Activated B cell treated with CpG ODN at 0.5 μM for 24 hours (primary cell): ENCODE measurements around the gene PPP2R3C. TPM values are rescaled to one million over a fixed set of nuclear protein-coding genes. Genes with fewer than 3 reads are reported as not detected.
"Not testable (repeated sequence)": the region's sequence is repeated elsewhere in the genome, so short reads cannot be mapped to it uniquely, and the experiment has no call there.

Source experiments
- ATAC-seq: fragments of 200-7000 bp; cut with Tn5 transposase; one replicate; pipeline ENCODE4 v1.10.0; 2021; ENCODE audit warnings: low read depth, mild to moderate bottlenecking, moderate library complexity
- CTCF ChIA-PET: fragments of 350-600 bp; sonication (Branson Sonifier 250); formaldehyde crosslinking; loops from one replicate; lab custom pipeline; 2021; ENCODE audit warnings: antibody characterized with exemption; lab: Charles Lee
- POLR2A ChIA-PET: fragments of 350-600 bp; sonication (Branson Sonifier 250); formaldehyde crosslinking; loops from one replicate; lab custom pipeline; 2021; ENCODE audit warnings: antibody characterized with exemption; lab: Charles Lee
- DNase-seq: peaks from one replicate; pipeline ENCODE4 v3.0.0; 2022
- H3K27ac Mint-ChIP-seq: one replicate; pipeline ENCODE4 v1.8.0; 2020; ENCODE audit warnings: mixed read lengths
- H3K27me3 Mint-ChIP-seq: one replicate; pipeline ENCODE4 v1.8.0; 2021; ENCODE audit warnings: mixed read lengths
- H3K36me3 Mint-ChIP-seq: one replicate; pipeline ENCODE4 v1.8.0; 2021; ENCODE audit warnings: low read depth, mixed read lengths
- H3K4me1 Mint-ChIP-seq: one replicate; pipeline ENCODE4 v1.8.0; 2021; ENCODE audit warnings: mixed read lengths
- H3K4me3 Mint-ChIP-seq: one replicate; pipeline ENCODE4 v1.8.0; 2020; ENCODE audit warnings: mild to moderate bottlenecking, mixed read lengths
- H3K9me3 Mint-ChIP-seq: one replicate; pipeline ENCODE4 v1.8.0; 2020; ENCODE audit warnings: mixed read lengths
- intact Hi-C: fragments of 100-400 bp; cut with micrococcal nuclease; formaldehyde crosslinking; loops from one replicate; pipeline ENCODE4 v1.15.1; 2024
- total RNA-seq: library from RNA; stranded (reverse); gene quantifications from 2 replicates; pipeline ENCODE4 v1.2.3, GENCODE V29; 2022
- TF ChIP-seq, protein P1 (sequence below): fragments of 200-600 bp; IDR thresholded peaks from one replicate; pipeline ENCODE4 v1.8.0; 2022; ENCODE audit warnings: antibody characterized with exemption, mild to moderate bottlenecking

Gene PPP2R3C
- total RNA-seq, 1 donor from 2014 or later, result 48.9 TPM

- DNase-seq (no peak), ATAC-seq (no peak)
- H3K27me3 Mint-ChIP-seq, result no peaks in the 10 kb centered on the region
- ChIA-PET POLR2A (interaction anchor here (0.6 to 1.8 kb wide), 2 partner anchors 18 to 245 kb away, joined by 3 to 8 read pairs; partner anchors contain the start of gene NFKBIA), CTCF (interaction anchor here (0.9 kb wide), 1 partner anchor 16 kb away, joined by 3 read pairs; no protein-coding TSS in a partner anchor)
- intact Hi-C loops, result no loop called here
- H3K4me3 Mint-ChIP-seq, result no peak overlapping the region
- H3K4me1 Mint-ChIP-seq, result peaks cover 31% of the 10 kb centered on the region
- TF ChIP-seq, protein P1, sequence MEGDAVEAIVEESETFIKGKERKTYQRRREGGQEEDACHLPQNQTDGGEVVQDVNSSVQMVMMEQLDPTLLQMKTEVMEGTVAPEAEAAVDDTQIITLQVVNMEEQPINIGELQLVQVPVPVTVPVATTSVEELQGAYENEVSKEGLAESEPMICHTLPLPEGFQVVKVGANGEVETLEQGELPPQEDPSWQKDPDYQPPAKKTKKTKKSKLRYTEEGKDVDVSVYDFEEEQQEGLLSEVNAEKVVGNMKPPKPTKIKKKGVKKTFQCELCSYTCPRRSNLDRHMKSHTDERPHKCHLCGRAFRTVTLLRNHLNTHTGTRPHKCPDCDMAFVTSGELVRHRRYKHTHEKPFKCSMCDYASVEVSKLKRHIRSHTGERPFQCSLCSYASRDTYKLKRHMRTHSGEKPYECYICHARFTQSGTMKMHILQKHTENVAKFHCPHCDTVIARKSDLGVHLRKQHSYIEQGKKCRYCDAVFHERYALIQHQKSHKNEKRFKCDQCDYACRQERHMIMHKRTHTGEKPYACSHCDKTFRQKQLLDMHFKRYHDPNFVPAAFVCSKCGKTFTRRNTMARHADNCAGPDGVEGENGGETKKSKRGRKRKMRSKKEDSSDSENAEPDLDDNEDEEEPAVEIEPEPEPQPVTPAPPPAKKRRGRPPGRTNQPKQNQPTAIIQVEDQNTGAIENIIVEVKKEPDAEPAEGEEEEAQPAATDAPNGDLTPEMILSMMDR, result no peak
- no peak overlapping the region for H3K27ac Mint-ChIP-seq
- peaks cover 31% of the 10 kb centered on the region for H3K36me3 Mint-ChIP-seq
- H3K9me3 Mint-ChIP-seq, result no peaks in the 10 kb centered on the region
These were observed 38.1 kb upstream of the PPP2R3C start for GRCh38 chr14:35159742-35160409.

GRCh38 chr14:35158951-35159653, 37.3 kb upstream of the PPP2R3C start:
- DNase-seq (no peak), ATAC-seq (no peak)
- Mint-ChIP-seq H3K27me3 (no peaks in the 10 kb centered on the region), H3K27ac (no peak overlapping the region), H3K36me3 (peaks cover 28% of the 10 kb centered on the region), H3K4me1 (peaks cover 35% of the 10 kb centered on the region), H3K9me3 (no peaks in the 10 kb centered on the region), H3K4me3 (no peak overlapping the region)
- ChIA-PET POLR2A (interaction anchor here (0.5 to 1.8 kb wide), 2 partner anchors 245 to 359 kb away, joined by 3 to 8 read pairs; partner anchors contain the start of gene NFKBIA), CTCF (interaction anchor here (0.9 to 1.5 kb wide), 2 partner anchors 16 to 263 kb away, joined by 3 read pairs; no protein-coding TSS in a partner anchor)
- TF ChIP-seq, protein P1, result no peak
- intact Hi-C loops, result no loop called here

GRCh38 chr14:35158491-35158890, 36.7 kb upstream of the PPP2R3C start:
- Mint-ChIP-seq H3K27me3 (no peaks in the 10 kb centered on the region), H3K9me3 (no peaks in the 10 kb centered on the region), H3K4me1 (peaks cover 38% of the 10 kb centered on the region), H3K36me3 (peaks cover 25% of the 10 kb centered on the region), H3K27ac (no peak overlapping the region), H3K4me3 (no peak overlapping the region)
- DNase-seq, result no peak
- ATAC-seq, result no peak
- ChIA-PET POLR2A (no interaction called here), CTCF (interaction anchor here (1.5 kb wide), 1 partner anchor 264 kb away, joined by 3 read pairs; no protein-coding TSS in a partner anchor)
- intact Hi-C loops, result no loop called here
- TF ChIP-seq, protein P1, result no peak

GRCh38 chr14:35155962-35156361, 34.2 kb upstream of the PPP2R3C start:
- ATAC-seq (no peak), DNase-seq (no peak)
- TF ChIP-seq, protein P1, result no peak
- intact Hi-C loops, result no loop called here
- Mint-ChIP-seq H3K4me3 (peak overlapping the region; percentile 15), H3K4me1 (peaks cover 29% of the 10 kb centered on the region), H3K9me3 (no peaks in the 10 kb centered on the region), H3K27ac (peak overlapping the region; percentile 60), H3K36me3 (peaks cover 30% of the 10 kb centered on the region), H3K27me3 (no peaks in the 10 kb centered on the region)
- ChIA-PET CTCF (no interaction called here), POLR2A (interaction anchor here (0.6 kb wide), 1 partner anchor 129 kb away, joined by 4 read pairs; no protein-coding TSS in a partner anchor)

DNA sequence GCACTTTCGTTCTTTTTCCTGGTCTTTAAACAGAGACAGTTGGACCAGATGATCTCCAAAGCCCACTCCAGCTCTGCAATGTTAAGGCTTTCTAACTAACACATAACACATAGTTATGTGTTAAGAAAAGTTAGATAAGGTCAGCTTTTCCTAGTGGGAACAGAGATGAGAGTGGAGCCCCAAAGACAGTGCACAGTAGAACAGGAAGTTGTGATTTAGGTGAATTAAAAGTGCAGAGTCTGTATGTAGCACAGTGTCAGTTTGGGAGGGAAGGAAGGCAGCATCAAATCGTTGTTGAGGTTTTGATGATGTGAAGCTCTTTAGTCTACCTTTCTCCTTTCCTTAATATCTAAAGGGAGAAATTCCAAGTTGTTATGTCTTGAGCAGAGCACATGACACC, 32.2 kb upstream of the PPP2R3C start:
- ChIA-PET POLR2A (interaction anchor here (1.3 kb wide), 1 partner anchor 251 kb away, joined by 6 read pairs; the partner anchor contains the start of gene NFKBIA), CTCF (interaction anchor here (1.1 to 1.6 kb wide), 2 partner anchors 13 to 260 kb away, joined by 4 to 5 read pairs; no protein-coding TSS in a partner anchor)
- TF ChIP-seq, protein P1, result no peak
- Mint-ChIP-seq H3K27me3 (no peaks in the 10 kb centered on the region), H3K9me3 (no peaks in the 10 kb centered on the region), H3K4me1 (peaks cover 21% of the 10 kb centered on the region), H3K36me3 (peaks cover 22% of the 10 kb centered on the region), H3K27ac (no peak overlapping the region), H3K4me3 (no peak overlapping the region)
- intact Hi-C loops, result no loop called here
- no peak for ATAC-seq
- no peak for DNase-seq

- POLR2A ChIA-PET, H3K4me3 Mint-ChIP-seq, DNase-seq: not testable (repeated sequence)
These were observed 30.7 kb upstream of the PPP2R3C start for GRCh38 chr14:35152531-35152930.

More at GRCh38 chr14:35152531-35152930, 30.7 kb upstream of the PPP2R3C start:
- CTCF ChIA-PET, H3K27me3 Mint-ChIP-seq, ATAC-seq, H3K27ac Mint-ChIP-seq, intact Hi-C loops, H3K9me3 Mint-ChIP-seq: not testable (repeated sequence)
- Mint-ChIP-seq H3K4me1 (peaks cover 21% of the 10 kb centered on the region), H3K36me3 (peaks cover 23% of the 10 kb centered on the region)
